Fibroblast of lung (primary cell): ENCODE data around the gene CACNA1S.

ENCODE experiments used
- CTCF ChIP-seq, 2 donors: IDR thresholded peaks in 1 of 2; conservative IDR thresholded peaks in 1 of 2; 1 replicate in 1 of 2; 2 replicates in 1 of 2; pipeline ENCODE4 v1.5.1; 2011 to 2012; ENCODE audit warnings: low read length in 2 of 2, control low read depth in 1 of 2, inconsistent platforms in 1 of 2, low read depth in 1 of 2, mild to moderate bottlenecking in 1 of 2
- EZH2 ChIP-seq: IDR thresholded peaks from 2 replicates; pipeline ENCODE4 v1.5.1; 2012; ENCODE audit warnings: low read length, control low read depth, mild to moderate bottlenecking; ENCODE audit errors: missing control alignments

- no peak for TF ChIP-seq CTCF (conservative IDR thresholded peaks at IDR 0.05 in 1 of 2, IDR thresholded peaks at IDR 0.05 in 1 of 2; ENCODE audit: low read depth in 1 of 2, low read length in 2 of 2)
- TF ChIP-seq EZH2: no peak
Observed at GRCh38 chr1:201016211-201016651, 96.0 kb downstream of the CACNA1S start.
